ENCODE data around the gene NME7. TPM values are rescaled to one million over a fixed set of nuclear protein-coding genes. Genes with fewer than 3 reads are reported as not detected.

Gene NME7
- total RNA-seq, 1 donor from 2014 or later = 23.6 TPM

DNA sequence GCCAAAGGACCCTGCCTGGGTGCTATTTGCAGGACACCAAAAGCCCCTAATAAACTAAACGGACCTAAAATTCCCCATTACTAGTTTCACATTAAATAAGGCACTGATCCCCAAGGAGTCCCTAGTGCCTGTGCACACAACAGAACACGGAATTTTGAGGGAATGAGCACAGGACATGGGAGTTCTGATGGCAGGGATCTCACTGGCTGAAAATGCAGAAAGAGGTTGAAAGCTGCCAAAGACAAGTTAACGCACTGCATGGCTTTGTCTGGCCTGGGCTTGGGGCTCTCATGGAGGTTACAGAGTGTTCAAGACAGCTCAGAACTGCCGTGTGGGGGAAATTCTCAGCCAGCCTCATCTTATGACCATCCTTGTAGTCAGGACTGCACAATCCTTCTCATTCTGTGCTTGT lies 276.7 kb downstream of the NME7 start:
- intact Hi-C loops (cut with DNase I) = no loop called here
- H3K27ac ChIP-seq = no peak overlapping the region
- no peak for DNase-seq (ENCODE audit: extremely low spot score in 2 of 2)
- H3K27me3 ChIP-seq = no peaks in the 10 kb centered on the region
- no peak overlapping the region for H3K4me3 ChIP-seq
- no peaks in the 10 kb centered on the region for H3K36me3 ChIP-seq
- no peaks in the 10 kb centered on the region for H3K4me1 ChIP-seq
- H3K9me3 ChIP-seq = no peaks in the 10 kb centered on the region
- TF ChIP-seq POLR2AphosphoS5 (IDR thresholded peaks at IDR 0.05; ENCODE audit: insufficient read depth in 1 of 2, low read depth in 1 of 2) (no peak), POLR2A (IDR thresholded peaks at IDR 0.05) (no peak)
- TF ChIP-seq, protein P1, sequence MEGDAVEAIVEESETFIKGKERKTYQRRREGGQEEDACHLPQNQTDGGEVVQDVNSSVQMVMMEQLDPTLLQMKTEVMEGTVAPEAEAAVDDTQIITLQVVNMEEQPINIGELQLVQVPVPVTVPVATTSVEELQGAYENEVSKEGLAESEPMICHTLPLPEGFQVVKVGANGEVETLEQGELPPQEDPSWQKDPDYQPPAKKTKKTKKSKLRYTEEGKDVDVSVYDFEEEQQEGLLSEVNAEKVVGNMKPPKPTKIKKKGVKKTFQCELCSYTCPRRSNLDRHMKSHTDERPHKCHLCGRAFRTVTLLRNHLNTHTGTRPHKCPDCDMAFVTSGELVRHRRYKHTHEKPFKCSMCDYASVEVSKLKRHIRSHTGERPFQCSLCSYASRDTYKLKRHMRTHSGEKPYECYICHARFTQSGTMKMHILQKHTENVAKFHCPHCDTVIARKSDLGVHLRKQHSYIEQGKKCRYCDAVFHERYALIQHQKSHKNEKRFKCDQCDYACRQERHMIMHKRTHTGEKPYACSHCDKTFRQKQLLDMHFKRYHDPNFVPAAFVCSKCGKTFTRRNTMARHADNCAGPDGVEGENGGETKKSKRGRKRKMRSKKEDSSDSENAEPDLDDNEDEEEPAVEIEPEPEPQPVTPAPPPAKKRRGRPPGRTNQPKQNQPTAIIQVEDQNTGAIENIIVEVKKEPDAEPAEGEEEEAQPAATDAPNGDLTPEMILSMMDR (IDR thresholded peaks at IDR 0.05) = no peak

DNA sequence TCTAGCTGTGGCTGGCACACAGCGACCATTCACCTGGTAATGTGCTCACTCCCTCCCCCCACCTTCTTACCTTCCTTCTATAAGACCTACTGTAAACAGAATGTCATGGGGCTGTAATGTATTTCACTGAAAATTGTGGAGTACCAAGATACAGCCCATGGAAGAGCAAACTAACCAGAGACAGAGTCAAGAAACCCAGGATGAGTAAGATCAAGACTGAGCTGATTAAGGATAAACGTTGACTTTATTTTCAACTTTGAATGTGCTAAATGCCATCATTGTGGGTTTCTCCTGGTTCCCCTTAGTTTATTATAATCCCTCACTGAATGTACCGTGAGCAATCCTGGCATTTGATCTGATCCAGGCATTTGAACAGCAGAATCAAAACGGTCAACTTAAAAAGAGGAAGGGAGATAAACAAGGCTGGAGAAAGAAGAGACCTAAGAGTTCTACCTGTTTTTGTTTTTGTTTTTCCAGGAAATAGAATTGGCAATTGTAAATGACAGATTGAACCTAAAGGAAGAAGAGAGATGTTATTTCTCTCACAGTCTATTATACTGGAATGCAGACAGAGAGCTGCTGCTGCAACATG lies 277.2 kb downstream of the NME7 start:
- Histone ChIP-seq H3K4me3 (no peak overlapping the region), H3K27me3 (no peaks in the 10 kb centered on the region), H3K4me1 (no peaks in the 10 kb centered on the region), H3K36me3 (no peaks in the 10 kb centered on the region), H3K27ac (no peak overlapping the region), H3K9me3 (no peaks in the 10 kb centered on the region)
- TF ChIP-seq, protein P1 (IDR thresholded peaks at IDR 0.05) = no peak
- TF ChIP-seq POLR2A (IDR thresholded peaks at IDR 0.05) (no peak), POLR2AphosphoS5 (IDR thresholded peaks at IDR 0.05; ENCODE audit: insufficient read depth in 1 of 2, low read depth in 1 of 2) (no peak)
- intact Hi-C loops (cut with DNase I) = no loop called here
- no peak for DNase-seq (ENCODE audit: extremely low spot score in 2 of 2)

DNA sequence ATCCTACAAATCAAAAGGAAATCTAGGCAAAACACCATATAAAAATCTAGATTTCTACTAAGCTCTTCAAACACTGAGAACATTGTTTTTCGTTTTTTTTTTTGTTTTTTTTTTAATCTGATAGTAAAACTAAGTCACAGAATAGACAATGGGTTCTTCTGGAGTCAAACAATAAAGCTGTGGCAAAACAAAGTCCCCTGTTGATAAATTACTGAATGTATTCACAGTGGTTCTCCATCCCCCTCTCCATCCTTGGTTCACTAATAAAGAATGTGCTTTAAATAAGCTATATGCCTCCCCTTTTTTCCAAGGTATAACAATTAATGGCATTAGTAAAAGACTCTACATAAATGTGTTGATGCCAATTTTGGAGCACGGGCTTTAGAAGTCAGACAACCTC lies 277.8 kb downstream of the NME7 start:
- TF ChIP-seq POLR2A (IDR thresholded peaks at IDR 0.05) (no peak), POLR2AphosphoS5 (IDR thresholded peaks at IDR 0.05; ENCODE audit: insufficient read depth in 1 of 2, low read depth in 1 of 2) (no peak)
- TF ChIP-seq, protein P1 (IDR thresholded peaks at IDR 0.05) = no peak

DNA sequence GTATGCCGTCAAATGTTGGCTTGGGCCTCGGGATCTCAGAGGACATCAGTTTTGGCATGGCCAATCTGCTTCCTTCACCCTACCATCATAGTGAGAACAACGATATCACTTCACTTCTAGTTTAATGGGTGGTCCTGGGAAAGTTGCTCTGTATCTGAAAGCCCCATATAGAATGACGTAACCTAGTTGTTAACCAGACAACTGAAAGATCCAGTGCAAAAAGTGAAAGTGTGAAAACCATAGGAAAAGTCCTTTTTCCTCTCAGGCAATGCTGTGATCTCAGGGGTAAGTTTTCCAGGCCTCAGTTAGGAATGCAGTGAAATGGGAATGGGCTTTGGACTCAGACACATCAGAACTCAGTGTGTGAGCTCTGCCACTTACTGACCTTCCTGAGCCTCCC lies 279.7 kb downstream of the NME7 start:
- Histone ChIP-seq H3K27me3 (no peaks in the 10 kb centered on the region), H3K4me3 (no peak overlapping the region), H3K9me3 (no peaks in the 10 kb centered on the region), H3K27ac (no peak overlapping the region), H3K4me1 (no peaks in the 10 kb centered on the region), H3K36me3 (no peaks in the 10 kb centered on the region)
- no peak for DNase-seq (ENCODE audit: extremely low spot score in 2 of 2)
- TF ChIP-seq POLR2A (IDR thresholded peaks at IDR 0.05) (no peak), POLR2AphosphoS5 (IDR thresholded peaks at IDR 0.05; ENCODE audit: insufficient read depth in 1 of 2, low read depth in 1 of 2) (no peak)
- TF ChIP-seq, protein P1 (IDR thresholded peaks at IDR 0.05) = no peak
- intact Hi-C loops (cut with DNase I) = no loop called here

More for the DNA sequence above, 277.8 kb downstream of the NME7 start:
- no peak for DNase-seq (ENCODE audit: extremely low spot score in 2 of 2)
- no peak overlapping the region for H3K4me3 ChIP-seq
- no peaks in the 10 kb centered on the region for H3K27me3 ChIP-seq
- no peaks in the 10 kb centered on the region for H3K4me1 ChIP-seq
- no peak overlapping the region for H3K27ac ChIP-seq
- intact Hi-C loops (cut with DNase I) = no loop called here
- no peaks in the 10 kb centered on the region for H3K9me3 ChIP-seq
- no peaks in the 10 kb centered on the region for H3K36me3 ChIP-seq

DNA sequence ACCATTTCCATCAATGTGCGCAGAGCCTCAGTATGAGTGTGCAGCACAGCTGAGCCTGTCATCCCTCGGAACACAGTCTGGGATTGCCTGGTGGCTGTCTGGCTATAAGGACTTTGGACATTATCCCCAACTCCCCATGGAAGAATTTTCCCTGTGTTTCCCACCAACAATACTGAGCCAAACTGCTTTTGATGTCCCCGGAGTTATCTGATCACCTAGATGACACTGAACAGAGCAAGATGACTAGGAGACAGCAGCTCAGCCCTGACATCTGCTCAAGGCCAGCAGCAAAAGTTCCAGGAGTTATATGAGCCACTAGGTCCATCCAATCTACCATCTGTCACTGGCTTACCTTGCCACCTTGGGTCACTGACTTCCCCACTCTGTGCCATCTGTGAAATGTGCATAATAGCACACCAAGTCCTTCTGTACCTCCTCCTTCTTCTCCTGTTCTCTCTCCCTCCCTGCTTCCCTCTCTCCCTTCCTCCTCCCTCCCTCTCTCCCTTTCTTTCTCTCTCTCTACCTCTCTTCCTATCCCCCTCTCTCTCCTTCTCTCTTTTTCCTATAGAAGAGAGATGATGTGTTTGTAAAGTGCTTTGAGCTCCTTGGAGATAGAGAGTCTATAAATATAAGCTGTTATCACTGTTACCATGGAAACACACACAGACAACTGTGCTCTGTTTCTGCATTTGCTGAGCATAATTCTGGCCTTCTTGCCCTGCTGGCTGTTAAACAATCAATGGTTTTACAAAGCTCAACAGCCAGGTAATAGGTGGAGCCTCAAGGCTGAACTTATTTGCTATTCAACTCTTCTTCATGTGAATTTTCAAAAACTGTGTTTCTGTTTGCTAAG lies 280.8 kb downstream of the NME7 start:
- Histone ChIP-seq H3K27me3 (no peaks in the 10 kb centered on the region), H3K36me3 (no peaks in the 10 kb centered on the region), H3K4me3 (no peak overlapping the region), H3K4me1 (no peaks in the 10 kb centered on the region), H3K27ac (no peak overlapping the region), H3K9me3 (no peaks in the 10 kb centered on the region)
- TF ChIP-seq POLR2A (IDR thresholded peaks at IDR 0.05) (no peak), POLR2AphosphoS5 (IDR thresholded peaks at IDR 0.05; ENCODE audit: insufficient read depth in 1 of 2, low read depth in 1 of 2) (no peak)
- TF ChIP-seq, protein P1 (IDR thresholded peaks at IDR 0.05) = no peak
- intact Hi-C loops (cut with DNase I) = no loop called here
- DNase-seq (ENCODE audit: extremely low spot score in 2 of 2) = no peak

Data from vagina (tissue), 2 donors.